ENCODE results near the gene CLDN9.
A peak's percentile ranks its signal among the peaks of the same experiment; 100 is the strongest.

DNA sequence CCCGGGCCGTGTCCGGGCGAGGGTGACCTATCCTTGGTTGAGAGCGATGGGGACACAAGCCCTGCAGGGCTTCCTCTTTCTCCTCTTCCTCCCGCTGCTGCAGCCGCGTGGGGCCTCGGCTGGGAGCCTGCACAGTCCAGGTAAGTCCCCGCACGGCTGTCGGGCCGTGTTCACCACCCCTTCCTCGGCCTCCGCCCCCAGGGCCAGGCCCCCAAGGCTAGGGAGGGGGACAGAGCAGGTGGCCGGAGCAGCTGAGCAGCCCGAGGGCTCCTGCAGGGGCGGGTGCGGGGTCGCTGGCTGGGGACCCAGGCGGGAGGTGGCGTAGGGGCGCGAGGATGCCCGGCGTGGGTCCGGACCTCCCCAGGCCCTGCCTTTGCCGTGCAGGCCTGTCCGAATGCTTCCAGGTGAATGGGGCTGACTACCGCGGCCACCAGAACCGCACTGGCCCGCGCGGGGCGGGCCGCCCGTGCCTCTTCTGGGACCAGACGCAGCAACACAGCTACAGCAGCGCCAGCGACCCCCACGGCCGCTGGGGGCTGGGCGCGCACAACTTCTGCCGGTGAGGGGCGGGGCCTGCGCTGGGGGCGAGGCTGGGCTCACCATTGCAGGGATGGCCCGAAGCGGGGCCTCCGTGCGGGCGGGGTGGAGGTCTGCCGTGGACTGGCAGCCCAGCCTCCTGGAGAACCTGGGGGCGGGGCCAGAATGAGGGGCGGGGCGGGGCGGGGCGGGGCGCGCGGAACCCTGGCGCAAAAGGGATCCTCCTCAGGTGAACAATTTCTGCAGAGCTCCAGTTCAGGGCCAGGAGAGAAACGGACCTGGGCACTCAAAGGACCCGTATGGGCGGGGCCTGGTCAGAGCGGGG lies 48.0 kb upstream of the CLDN9 start:
- TF ChIP-seq, protein P1, sequence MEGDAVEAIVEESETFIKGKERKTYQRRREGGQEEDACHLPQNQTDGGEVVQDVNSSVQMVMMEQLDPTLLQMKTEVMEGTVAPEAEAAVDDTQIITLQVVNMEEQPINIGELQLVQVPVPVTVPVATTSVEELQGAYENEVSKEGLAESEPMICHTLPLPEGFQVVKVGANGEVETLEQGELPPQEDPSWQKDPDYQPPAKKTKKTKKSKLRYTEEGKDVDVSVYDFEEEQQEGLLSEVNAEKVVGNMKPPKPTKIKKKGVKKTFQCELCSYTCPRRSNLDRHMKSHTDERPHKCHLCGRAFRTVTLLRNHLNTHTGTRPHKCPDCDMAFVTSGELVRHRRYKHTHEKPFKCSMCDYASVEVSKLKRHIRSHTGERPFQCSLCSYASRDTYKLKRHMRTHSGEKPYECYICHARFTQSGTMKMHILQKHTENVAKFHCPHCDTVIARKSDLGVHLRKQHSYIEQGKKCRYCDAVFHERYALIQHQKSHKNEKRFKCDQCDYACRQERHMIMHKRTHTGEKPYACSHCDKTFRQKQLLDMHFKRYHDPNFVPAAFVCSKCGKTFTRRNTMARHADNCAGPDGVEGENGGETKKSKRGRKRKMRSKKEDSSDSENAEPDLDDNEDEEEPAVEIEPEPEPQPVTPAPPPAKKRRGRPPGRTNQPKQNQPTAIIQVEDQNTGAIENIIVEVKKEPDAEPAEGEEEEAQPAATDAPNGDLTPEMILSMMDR (IDR thresholded peaks at IDR 0.05; ENCODE audit: insufficient read depth, low read depth, low read length), result no peak
- TF ChIP-seq EZH2 (IDR thresholded peaks at IDR 0.05; ENCODE audit: insufficient read depth, low read length), result peak; percentile 78

Data from astrocyte (in vitro differentiated cells and primary cell).